ENCODE data around the gene NEMP1.

DNA sequence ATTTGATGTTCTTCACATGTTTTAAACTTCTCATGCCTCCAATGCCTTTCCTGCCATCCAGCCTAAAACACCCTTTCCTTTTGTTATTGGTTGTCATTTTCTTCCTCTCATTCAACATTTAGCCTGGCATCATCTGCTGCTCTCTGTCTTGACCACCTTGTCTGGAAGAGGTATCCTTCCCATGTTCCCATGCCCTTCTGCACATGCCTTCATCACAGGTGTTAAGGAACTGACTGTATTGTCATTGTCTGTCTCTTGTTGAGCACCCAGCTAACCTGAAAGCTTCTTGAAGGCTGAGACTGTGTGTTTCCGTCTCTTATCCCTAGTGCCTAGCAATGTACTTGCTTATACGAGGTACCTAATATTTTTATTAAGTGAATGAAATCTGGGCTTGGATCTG, 45.2 kb upstream of the NEMP1 start:
- TF ChIP-seq, protein P1, sequence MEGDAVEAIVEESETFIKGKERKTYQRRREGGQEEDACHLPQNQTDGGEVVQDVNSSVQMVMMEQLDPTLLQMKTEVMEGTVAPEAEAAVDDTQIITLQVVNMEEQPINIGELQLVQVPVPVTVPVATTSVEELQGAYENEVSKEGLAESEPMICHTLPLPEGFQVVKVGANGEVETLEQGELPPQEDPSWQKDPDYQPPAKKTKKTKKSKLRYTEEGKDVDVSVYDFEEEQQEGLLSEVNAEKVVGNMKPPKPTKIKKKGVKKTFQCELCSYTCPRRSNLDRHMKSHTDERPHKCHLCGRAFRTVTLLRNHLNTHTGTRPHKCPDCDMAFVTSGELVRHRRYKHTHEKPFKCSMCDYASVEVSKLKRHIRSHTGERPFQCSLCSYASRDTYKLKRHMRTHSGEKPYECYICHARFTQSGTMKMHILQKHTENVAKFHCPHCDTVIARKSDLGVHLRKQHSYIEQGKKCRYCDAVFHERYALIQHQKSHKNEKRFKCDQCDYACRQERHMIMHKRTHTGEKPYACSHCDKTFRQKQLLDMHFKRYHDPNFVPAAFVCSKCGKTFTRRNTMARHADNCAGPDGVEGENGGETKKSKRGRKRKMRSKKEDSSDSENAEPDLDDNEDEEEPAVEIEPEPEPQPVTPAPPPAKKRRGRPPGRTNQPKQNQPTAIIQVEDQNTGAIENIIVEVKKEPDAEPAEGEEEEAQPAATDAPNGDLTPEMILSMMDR (IDR thresholded peaks at IDR 0.05; ENCODE audit: control extremely low read depth in 1 of 3, insufficient read depth in 1 of 3, low read depth in 1 of 3, low read length in 3 of 3): no peak
- TF ChIP-seq EZH2 (IDR thresholded peaks at IDR 0.05; ENCODE audit: low read depth, low read length, severe bottlenecking) (no peak), POLR2AphosphoS5 (IDR thresholded peaks at IDR 0.05; ENCODE audit: low read depth, low read length) (no peak)
